GM13976 (cell line): ENCODE measurements around the gene VCL.

Experiments used
- DNase-seq: peaks from one replicate; pipeline ENCODE4 v3.0.0; 2012; ENCODE audit warnings: low spot score
- CTCF ChIP-seq: IDR thresholded peaks from 2 replicates; pipeline ENCODE4 v1.5.1; 2012; ENCODE audit warnings: borderline replicate concordance, mild to moderate bottlenecking; ENCODE audit not compliant: insufficient read depth; ENCODE audit errors: extremely low read depth, missing control alignments, control extremely low read depth
- in situ Hi-C: fragments of 300-500 bp; cut with MboI; formaldehyde crosslinking; loops from one replicate; pipeline ENCODE4 v1.12.0; 2022; ENCODE audit warnings: low sequenced_read_pairs, mixed read lengths, inconsistent platforms; ENCODE audit not compliant: unreplicated experiment

Gene VCL

GRCh38 chr10:74092372-74092771, 94.5 kb downstream of the VCL start:
- in situ Hi-C loops = loop anchor here (25.0 kb wide), 1 partner anchor 205 kb away; no protein-coding TSS in a partner anchor
- TF ChIP-seq CTCF = no peak
- no peak for DNase-seq

DNA sequence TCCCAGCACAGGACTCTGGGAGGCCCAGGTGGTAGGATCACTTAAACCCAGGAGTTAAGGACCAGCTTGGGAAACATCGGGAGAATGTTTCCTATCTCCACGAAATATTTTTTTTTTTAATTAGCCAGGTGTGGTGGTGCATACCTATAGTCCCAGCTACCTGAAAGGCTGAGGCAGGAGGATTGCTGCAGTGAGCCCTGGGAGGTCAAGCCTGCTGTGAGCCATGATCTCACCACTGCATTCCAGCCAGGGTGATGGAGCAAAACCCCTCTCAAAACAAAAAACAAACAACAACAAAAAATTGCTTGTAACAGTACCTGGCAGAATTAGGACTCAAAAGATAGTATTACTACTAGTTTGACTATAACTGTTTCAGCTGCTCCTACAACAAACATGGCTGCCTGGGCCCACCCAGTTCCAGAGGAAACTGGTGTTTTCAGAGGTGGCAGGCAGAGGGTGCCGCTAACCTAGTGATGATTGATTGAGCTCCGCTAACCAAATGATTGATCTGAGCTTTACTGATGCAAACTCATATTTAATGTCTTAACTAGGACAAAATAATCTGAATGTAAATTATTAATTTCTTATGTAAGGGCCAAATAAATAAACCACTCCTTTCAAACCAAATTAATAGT, 95.7 kb downstream of the VCL start:
- no peak for TF ChIP-seq CTCF
- in situ Hi-C loops = loop anchor here (25.0 kb wide), 1 partner anchor 206 kb away; no protein-coding TSS in a partner anchor
- DNase-seq = no peak

- in situ Hi-C loops = loop anchor here (25.0 kb wide), 1 partner anchor 207 kb away; no protein-coding TSS in a partner anchor
- no peak for TF ChIP-seq CTCF
- no peak for DNase-seq
Observed at GRCh38 chr10:74094231-74094630, 96.3 kb downstream of the VCL start.

- DNase-seq = peak; percentile 71
- in situ Hi-C loops = loop anchor here (25.0 kb wide), 1 partner anchor 209 kb away; no protein-coding TSS in a partner anchor
- no peak for TF ChIP-seq CTCF
Observed at GRCh38 chr10:74096777-74097176, 98.9 kb downstream of the VCL start.

- TF ChIP-seq CTCF = no peak
- no peak for DNase-seq
- in situ Hi-C loops = loop anchor here (25.0 kb wide), 1 partner anchor 210 kb away; no protein-coding TSS in a partner anchor
Observed at GRCh38 chr10:74097776-74098175, 99.9 kb downstream of the VCL start.

DNA sequence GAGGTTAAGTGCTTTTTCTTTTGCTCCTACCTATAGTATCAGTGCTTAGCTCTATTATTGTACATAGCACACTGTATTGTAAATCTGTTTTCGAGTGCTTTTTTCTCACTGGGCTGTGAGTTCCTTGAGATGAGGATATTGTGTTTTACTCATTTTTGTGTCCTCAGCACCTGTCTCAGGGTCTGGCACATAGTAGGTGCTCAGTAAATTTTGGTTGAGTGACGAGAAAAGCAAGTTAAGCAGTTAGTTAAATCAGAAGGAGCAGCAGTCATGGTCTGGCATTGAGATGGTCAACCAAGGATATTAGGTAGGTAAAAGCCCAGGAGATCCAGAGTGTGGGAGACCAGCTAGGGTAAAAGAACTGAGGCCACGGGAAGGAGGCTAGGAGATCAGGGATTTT, 101.5 kb downstream of the VCL start:
- TF ChIP-seq CTCF = no peak
- no peak for DNase-seq
- in situ Hi-C loops = loop anchor here (25.0 kb wide), 1 partner anchor 212 kb away; no protein-coding TSS in a partner anchor
